ENCODE results near the gene LRP1B.

Gene LRP1B

DNA sequence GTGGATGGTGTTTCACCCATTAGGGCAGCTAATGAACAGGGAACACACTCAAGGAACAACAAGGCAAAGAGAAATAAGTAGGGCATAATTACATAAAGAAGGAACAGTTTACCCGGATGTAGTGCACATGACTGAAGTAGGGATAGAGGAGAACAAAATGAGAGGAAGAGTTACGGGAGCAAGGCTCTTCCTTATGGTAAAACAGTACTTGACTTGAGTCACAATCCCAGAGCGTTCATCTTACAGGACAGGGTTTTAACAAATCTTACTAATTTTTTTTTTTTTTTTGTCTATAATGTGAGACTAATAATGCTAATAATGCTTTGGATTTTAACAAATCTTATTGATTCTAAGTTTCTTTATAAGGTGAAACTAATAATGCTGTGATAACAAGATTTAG lies 1329.5 kb downstream of the LRP1B start:
- DNase-seq (ENCODE audit: extremely low spot score): no peak
- TF ChIP-seq, protein P1, sequence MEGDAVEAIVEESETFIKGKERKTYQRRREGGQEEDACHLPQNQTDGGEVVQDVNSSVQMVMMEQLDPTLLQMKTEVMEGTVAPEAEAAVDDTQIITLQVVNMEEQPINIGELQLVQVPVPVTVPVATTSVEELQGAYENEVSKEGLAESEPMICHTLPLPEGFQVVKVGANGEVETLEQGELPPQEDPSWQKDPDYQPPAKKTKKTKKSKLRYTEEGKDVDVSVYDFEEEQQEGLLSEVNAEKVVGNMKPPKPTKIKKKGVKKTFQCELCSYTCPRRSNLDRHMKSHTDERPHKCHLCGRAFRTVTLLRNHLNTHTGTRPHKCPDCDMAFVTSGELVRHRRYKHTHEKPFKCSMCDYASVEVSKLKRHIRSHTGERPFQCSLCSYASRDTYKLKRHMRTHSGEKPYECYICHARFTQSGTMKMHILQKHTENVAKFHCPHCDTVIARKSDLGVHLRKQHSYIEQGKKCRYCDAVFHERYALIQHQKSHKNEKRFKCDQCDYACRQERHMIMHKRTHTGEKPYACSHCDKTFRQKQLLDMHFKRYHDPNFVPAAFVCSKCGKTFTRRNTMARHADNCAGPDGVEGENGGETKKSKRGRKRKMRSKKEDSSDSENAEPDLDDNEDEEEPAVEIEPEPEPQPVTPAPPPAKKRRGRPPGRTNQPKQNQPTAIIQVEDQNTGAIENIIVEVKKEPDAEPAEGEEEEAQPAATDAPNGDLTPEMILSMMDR (IDR thresholded peaks at IDR 0.05; ENCODE audit: control extremely low read depth, extremely low read depth, low read depth, missing control alignments): no peak
- CTCF ChIA-PET: no interaction called here
- POLR2A ChIA-PET: no interaction called here

DNA sequence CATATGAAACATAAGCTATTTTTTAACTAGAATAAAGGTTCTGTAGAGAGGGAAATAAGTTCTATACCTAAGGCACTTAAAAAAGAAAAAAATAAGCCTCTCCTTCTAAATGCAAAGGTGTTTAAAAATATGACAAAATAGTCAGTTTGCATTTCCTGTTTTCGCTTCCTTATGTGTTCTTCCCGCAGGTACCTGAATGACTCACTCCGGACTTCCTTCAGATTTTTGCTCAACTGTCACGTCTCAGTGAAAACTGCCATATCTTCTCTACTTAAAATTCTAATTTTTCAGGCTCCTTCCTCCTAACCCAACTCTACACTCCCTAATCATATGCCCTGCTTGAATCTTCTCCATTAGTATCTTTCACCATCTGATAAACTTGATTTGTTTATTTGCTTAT lies 1333.1 kb downstream of the LRP1B start:
- POLR2A ChIA-PET: no interaction called here

DNA sequence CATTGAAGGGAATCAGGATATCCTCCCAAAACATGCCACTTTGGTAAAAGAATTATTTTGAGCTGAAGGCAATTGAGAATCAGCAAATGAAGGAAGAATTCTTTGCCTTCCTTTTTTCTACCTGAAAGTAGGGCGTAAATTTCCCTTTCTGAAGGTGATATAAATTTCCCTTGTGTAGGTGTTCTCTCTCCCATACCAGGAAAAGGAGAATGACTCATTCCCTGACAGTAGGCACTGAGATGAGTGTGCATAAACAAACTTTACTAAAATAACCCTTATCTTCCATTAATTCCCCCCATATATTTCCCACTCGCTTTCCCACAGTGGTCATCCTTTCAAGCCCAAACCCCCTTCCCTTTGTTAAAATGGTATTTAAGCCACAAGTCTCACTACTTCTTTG lies 1339.0 kb downstream of the LRP1B start:
- TF ChIP-seq, protein P1 (IDR thresholded peaks at IDR 0.05; ENCODE audit: control extremely low read depth, extremely low read depth, low read depth, missing control alignments): no peak
- CTCF ChIA-PET: no interaction called here
- POLR2A ChIA-PET: no interaction called here
- DNase-seq (ENCODE audit: extremely low spot score): no peak

More for the DNA sequence above, 1333.1 kb downstream of the LRP1B start:
- DNase-seq (ENCODE audit: extremely low spot score): peak; percentile 24
- CTCF ChIA-PET: interaction anchor here (2.0 kb wide), 1 partner anchor 11 kb away, joined by 8 read pairs; no protein-coding TSS in a partner anchor
- TF ChIP-seq, protein P1 (IDR thresholded peaks at IDR 0.05; ENCODE audit: control extremely low read depth, extremely low read depth, low read depth, missing control alignments): no peak

DNA sequence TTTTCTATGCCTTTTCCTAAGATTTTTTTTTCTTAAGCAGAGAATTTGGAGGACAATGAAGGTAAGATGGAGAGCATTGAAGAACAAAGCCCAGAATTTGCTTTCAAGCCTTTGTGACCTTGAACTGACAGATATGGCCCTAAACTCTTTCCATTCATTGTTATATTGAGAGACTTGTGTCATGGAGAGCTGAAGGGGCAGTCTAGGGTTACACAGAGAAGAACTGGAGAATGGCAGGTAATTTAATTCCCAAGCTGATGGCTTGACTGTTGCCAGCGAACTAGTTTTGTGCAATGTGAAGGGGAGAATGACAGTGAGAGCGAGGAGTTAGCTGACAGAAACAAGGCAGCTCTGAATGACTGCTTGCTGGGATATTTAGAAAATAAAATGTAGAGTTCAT lies 1344.2 kb downstream of the LRP1B start:
- TF ChIP-seq, protein P1 (IDR thresholded peaks at IDR 0.05; ENCODE audit: control extremely low read depth, extremely low read depth, low read depth, missing control alignments): no peak
- POLR2A ChIA-PET: no interaction called here
- no peak for DNase-seq (ENCODE audit: extremely low spot score)
- CTCF ChIA-PET: interaction anchor here (1.3 kb wide), 1 partner anchor 11 kb away, joined by 4 read pairs; no protein-coding TSS in a partner anchor

DNA sequence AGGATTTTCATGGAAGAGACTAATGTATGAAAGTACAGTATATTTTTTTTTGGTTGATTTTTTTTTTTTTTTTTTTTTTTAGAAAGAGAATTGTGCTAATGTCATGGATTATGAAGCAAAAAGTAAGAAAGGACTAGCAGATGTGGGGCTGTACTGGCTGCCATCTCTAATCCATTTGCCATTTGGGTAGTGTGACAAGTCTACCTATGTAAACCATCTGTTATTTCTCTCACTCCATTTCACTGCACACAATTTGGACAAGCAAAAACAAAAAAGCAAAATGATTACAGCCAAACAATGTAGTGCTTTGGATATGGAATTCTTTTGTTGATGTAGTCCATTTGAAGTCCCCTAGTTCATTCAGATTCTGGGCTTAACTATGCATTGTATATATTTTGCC lies 1355.4 kb downstream of the LRP1B start:
- CTCF ChIA-PET: interaction anchor here (1.4 kb wide), 1 partner anchor 11 kb away, joined by 4 read pairs; no protein-coding TSS in a partner anchor
- no peak for DNase-seq (ENCODE audit: extremely low spot score)
- TF ChIP-seq, protein P1 (IDR thresholded peaks at IDR 0.05; ENCODE audit: control extremely low read depth, extremely low read depth, low read depth, missing control alignments): no peak
- POLR2A ChIA-PET: no interaction called here

DNA sequence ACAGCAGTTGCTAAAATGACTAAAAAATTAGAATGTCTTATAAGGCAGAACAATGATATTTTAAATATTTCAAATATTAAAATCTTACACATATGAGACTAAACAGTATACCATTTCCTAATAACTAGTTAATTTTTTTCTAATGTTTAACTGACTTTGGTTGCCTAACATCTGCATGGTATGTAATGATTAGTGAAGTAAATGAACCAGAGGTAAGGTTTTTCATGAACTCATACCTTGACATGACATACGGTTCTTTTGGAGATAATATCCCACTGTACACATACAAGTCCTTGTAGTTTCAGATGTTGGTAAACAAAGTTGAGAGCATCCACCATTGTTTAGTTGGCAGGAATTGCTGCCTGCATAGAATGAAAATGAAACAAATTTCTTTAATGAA lies 1360.2 kb downstream of the LRP1B start:
- TF ChIP-seq, protein P1 (IDR thresholded peaks at IDR 0.05; ENCODE audit: control extremely low read depth, extremely low read depth, low read depth, missing control alignments): no peak
- no peak for DNase-seq (ENCODE audit: extremely low spot score)
- ChIA-PET CTCF (interaction anchor here (2.1 kb wide), 1 partner anchor 9 kb away, joined by 6 read pairs; no protein-coding TSS in a partner anchor), POLR2A (no interaction called here)

All from GM10248 (cell line).